ENCODE measurements around the gene MYO19. TPM values are rescaled to one million over a fixed set of nuclear protein-coding genes. Genes with fewer than 3 reads are reported as not detected.

The MYO19 gene
- total RNA-seq, 1 donor from 2014 or later: 36.8 TPM

- H3K4me1 ChIP-seq: peaks cover 38% of the 10 kb centered on the region
- intact Hi-C loops (cut with DNase I): no loop called here
- peak; percentile 94 for ATAC-seq
These were observed 11.1 kb upstream of the MYO19 start for GRCh38 chr17:36545465-36546417.

GRCh38 chr17:36545077-36545464 lies 10.4 kb upstream of the MYO19 start:
- ATAC-seq (peak; percentile 60), DNase-seq (no peak)
- Histone ChIP-seq H3K4me3 (peak overlapping the region; percentile 88), H3K27me3 (no peaks in the 10 kb centered on the region), H3K27ac (peak overlapping the region; percentile 99), H3K36me3 (no peaks in the 10 kb centered on the region), H3K4me1 (peaks cover 37% of the 10 kb centered on the region), H3K9me3 (no peaks in the 10 kb centered on the region)
- no peak for TF ChIP-seq CTCF (IDR thresholded peaks at IDR 0.05)
- intact Hi-C loops (cut with DNase I): no loop called here

More at GRCh38 chr17:36545465-36546417, 11.1 kb upstream of the MYO19 start:
- no peaks in the 10 kb centered on the region for H3K27me3 ChIP-seq
- no peaks in the 10 kb centered on the region for H3K9me3 ChIP-seq
- peak overlapping the region; percentile 99 for H3K27ac ChIP-seq
- TF ChIP-seq CTCF (IDR thresholded peaks at IDR 0.05): no peak
- no peaks in the 10 kb centered on the region for H3K36me3 ChIP-seq
- DNase-seq: peak; percentile 99
- H3K4me3 ChIP-seq: peak overlapping the region; percentile 88

- H3K9me3 ChIP-seq: no peaks in the 10 kb centered on the region
- no peak for TF ChIP-seq CTCF (IDR thresholded peaks at IDR 0.05)
- intact Hi-C loops (cut with DNase I): no loop called here
- peak; percentile 98 for DNase-seq
- peak; percentile 90 for ATAC-seq
- peaks cover under 1% of the 10 kb centered on the region for H3K36me3 ChIP-seq
- H3K4me1 ChIP-seq: peaks cover 37% of the 10 kb centered on the region
- no peaks in the 10 kb centered on the region for H3K27me3 ChIP-seq
- H3K27ac ChIP-seq: peak within 1 kb of the TSS; percentile 99
- peak within 1 kb of the TSS; percentile 88 for H3K4me3 ChIP-seq
These were observed 9.8 kb upstream of the MYO19 start, which contains the start of gene GGNBP2 for GRCh38 chr17:36544307-36545076. TSS of gene GGNBP2 (plus strand) at chr17:36544919. CDS start at chr17:36545725, 806 bp downstream.

- H3K27ac ChIP-seq: peak overlapping the region; percentile 99
- DNase-seq (no peak), ATAC-seq (peak; percentile 1)
- H3K9me3 ChIP-seq: no peaks in the 10 kb centered on the region
- peaks cover 36% of the 10 kb centered on the region for H3K4me1 ChIP-seq
- intact Hi-C loops (cut with DNase I): no loop called here
- H3K36me3 ChIP-seq: peaks cover 5% of the 10 kb centered on the region
- TF ChIP-seq CTCF (IDR thresholded peaks at IDR 0.05): no peak
- peak overlapping the region; percentile 88 for H3K4me3 ChIP-seq
- H3K27me3 ChIP-seq: no peaks in the 10 kb centered on the region
These were observed 9.3 kb upstream of the MYO19 start for GRCh38 chr17:36544044-36544306.

- intact Hi-C loops (cut with DNase I): no loop called here
- H3K27me3 ChIP-seq: no peaks in the 10 kb centered on the region
- no peak for DNase-seq
These were observed 8.1 kb upstream of the MYO19 start for GRCh38 chr17:36542755-36543154.

More at GRCh38 chr17:36542755-36543154, 8.1 kb upstream of the MYO19 start:
- Histone ChIP-seq H3K9me3 (no peaks in the 10 kb centered on the region), H3K4me1 (peaks cover 23% of the 10 kb centered on the region), H3K36me3 (peaks cover 14% of the 10 kb centered on the region), H3K4me3 (no peak overlapping the region), H3K27ac (no peak overlapping the region)
- TF ChIP-seq CTCF (IDR thresholded peaks at IDR 0.05): no peak
- no peak for ATAC-seq

Measured in upper lobe of right lung (tissue), 1 donor.